ENCODE data around the gene KPNA2. TPM values are rescaled to one million over a fixed set of nuclear protein-coding genes. Genes with fewer than 3 reads are reported as not detected.

KPNA2 gene
- total and polyA plus RNA-seq, 9 of the 15 experiments (the other 6 are each of a cell fraction or from before 2014, with no cell fraction given) = 132 to 984 (median 241) TPM

- H4K20me1 ChIP-seq (replicated peaks; ENCODE audit: control insufficient read depth, insufficient read depth, low read length) = no peaks in the 10 kb centered on the region
- DNase-seq (ENCODE audit: extremely low read depth in 1 of 4, low spot score in 3 of 4) (peak in 1 of 4 experiments; percentile 32), ATAC-seq (peak; percentile 51), FAIRE-seq (peak; percentile 46)
- H3K9me1 ChIP-seq (ENCODE audit: control insufficient read depth, insufficient read depth, low read length) = no peaks in the 10 kb centered on the region
- H3K27me3 ChIP-seq (ENCODE audit: control insufficient read depth in 2 of 2, insufficient read depth in 2 of 2, low read length in 2 of 2) = no peaks in the 10 kb centered on the region
- peak overlapping the region; percentile 58 for H3K4me3 ChIP-seq
- BruUV-seq (replicated peaks) = TSS peak; percentile 94
- in situ Hi-C loops (cut with MboI) (no loop called here), intact Hi-C loops (cut with micrococcal nuclease) (no loop called here)
- peaks cover 10% of the 10 kb centered on the region in 2 experiments; a peak in 4 of 5 replicates for H3K4me1 ChIP-seq (replicated peaks in 1 of 2; ENCODE audit: control insufficient read depth in 2 of 2, insufficient read depth in 2 of 2, low read length in 2 of 2)
- WGBS (ENCODE audit: insufficient coverage, low coverage, missing lambda C conversion rate) = 3% methylated on average over 12 of the region's 12 CpGs
- H3K36me3 ChIP-seq (ENCODE audit: control insufficient read depth, insufficient read depth, low read length) = no peaks in the 10 kb centered on the region
- H3K79me2 ChIP-seq (ENCODE audit: control insufficient read depth, insufficient read depth, low read length) = no peaks in the 10 kb centered on the region
- no peaks in the 10 kb centered on the region for H3K9me3 ChIP-seq (replicated peaks; ENCODE audit: control insufficient read depth, insufficient read depth, low read depth, low read length)
- ChIA-PET POLR2A (interaction anchor here (0.7 to 1.7 kb wide), 10 partner anchors 8 to 363 kb away, joined by 3 to 18 read pairs (median 4); partner anchors contain the start of gene KPNA2), CTCF (ENCODE audit: low intra/inter-chr PET ratio) (interaction anchor here (0.6 kb wide), 1 partner anchor 1215 kb away, joined by 4 read pairs; no protein-coding TSS in a partner anchor)
- H3K9ac ChIP-seq (ENCODE audit: insufficient read depth in 1 of 2, low read depth in 2 of 2, low read length in 2 of 2) = peak overlapping the region; percentile 91 to 98
- H3K4me2 ChIP-seq (ENCODE audit: insufficient read depth, low read length) = peak overlapping the region; percentile 95
- peak overlapping the region; percentile 95 for H3K27ac ChIP-seq (ENCODE audit: extremely low read depth, low read depth, low read length)
- H2AFZ ChIP-seq (ENCODE audit: low read depth, low read length) = peak overlapping the region; percentile 100
- TF ChIP-seq NR2C2 (CRISPR knock-in tag; IDR thresholded peaks at IDR 0.05) (no peak), NR2C2 (tag; IDR thresholded peaks at IDR 0.05) (peak; percentile 8; the same call in 1 of the 2 replicates), HMG20B (CRISPR knock-in tag; IDR thresholded peaks at IDR 0.05) (no peak), ETV1 (tag; conservative IDR thresholded peaks at IDR 0.05; ENCODE audit: low read depth) (no peak), SUPT5H (IDR thresholded peaks at IDR 0.05) (0 out of 2 replicates have a peak, but pooled peaks have one; percentile 4), FOSL1 (tag; conservative IDR thresholded peaks at IDR 0.05) (0 out of 2 replicates have a peak, but pooled peaks have one; percentile 0), VEZF1 (CRISPR knock-in tag; IDR thresholded peaks at IDR 0.05) (no peak), SMARCA4 (IDR thresholded peaks at IDR 0.05) (0 out of 2 replicates have a peak, but pooled peaks have one; percentile 16), THRB (CRISPR knock-in tag; conservative IDR thresholded peaks at IDR 0.05) (no peak), HDAC6 (IDR thresholded peaks at IDR 0.05; ENCODE audit: low read depth, low read length) (no peak), MIER1 (IDR thresholded peaks at IDR 0.05; ENCODE audit: low read depth) (0 out of 2 replicates have a peak, but pooled peaks have one; percentile 40), PRDM10 (IDR thresholded peaks at IDR 0.05; ENCODE audit: partially characterized antibody) (peak; percentile 59), SMARCB1 (IDR thresholded peaks at IDR 0.05; ENCODE audit: insufficient read length, low read depth) (no peak), ASH1L (IDR thresholded peaks at IDR 0.05; ENCODE audit: borderline replicate concordance, low read depth, partially characterized antibody) (no peak), ZNF277 (CRISPR knock-in tag; IDR thresholded peaks at IDR 0.05; ENCODE audit: borderline replicate concordance) (no peak)
Measured at GRCh38 chr17:68020409-68020756, 15.2 kb upstream of the KPNA2 start.

All from K562 (cell line).